Fibroblast of the aortic adventitia (primary cell): ENCODE results near the gene PRMT5. TPM values are rescaled to one million over a fixed set of nuclear protein-coding genes. Genes with fewer than 3 reads are reported as not detected.
A peak's percentile ranks its signal among the peaks of the same experiment; 100 is the strongest.

ENCODE experiments used
- DNase-seq: peaks from one replicate; pipeline ENCODE4 v3.0.0-alpha.2; 2010; ENCODE audit warnings: low read depth
- H3K4me3 ChIP-seq: 2 replicates; pipeline ENCODE4 v1.5.1; 2011; ENCODE audit warnings: low read depth, mild to moderate bottlenecking, control low read depth, low read length, moderate library complexity
- total RNA-seq: library from RNA; depleted of rRNA; stranded (reverse); fragments of >200 nt; gene quantifications from 2 replicates; pipeline ENCODE4 v1.2.3, GENCODE V29; 2012; ENCODE audit warnings: low replicate concordance
- TF ChIP-seq, protein P1 (sequence below): IDR thresholded peaks from 2 replicates; pipeline ENCODE4 v1.5.1; 2011; ENCODE audit warnings: mild to moderate bottlenecking, low read length, control low read depth, inconsistent platforms; ENCODE audit not compliant: insufficient read depth

PRMT5 gene
- total RNA-seq, 1 donor = 53.5 TPM

DNA sequence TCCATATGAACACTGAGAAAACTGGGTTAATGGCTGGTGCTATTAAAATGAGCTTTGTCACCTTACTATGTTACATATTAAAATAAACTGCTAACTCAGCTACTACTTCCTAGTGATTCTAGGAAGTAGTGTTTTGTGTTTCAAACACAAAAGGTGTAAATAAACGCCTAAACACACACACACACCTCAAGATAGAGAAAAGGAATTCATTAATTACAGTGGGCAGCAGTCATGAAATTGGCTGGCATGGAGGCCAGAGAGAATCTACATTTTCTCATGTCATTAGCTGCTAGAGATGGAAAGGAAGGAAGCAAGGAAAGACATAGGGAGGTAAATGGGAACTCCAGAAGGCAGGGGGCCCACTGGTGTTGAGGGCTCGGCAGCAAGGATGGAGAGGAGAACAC, 787 bp upstream of the PRMT5 start:
- no peak for DNase-seq

DNA sequence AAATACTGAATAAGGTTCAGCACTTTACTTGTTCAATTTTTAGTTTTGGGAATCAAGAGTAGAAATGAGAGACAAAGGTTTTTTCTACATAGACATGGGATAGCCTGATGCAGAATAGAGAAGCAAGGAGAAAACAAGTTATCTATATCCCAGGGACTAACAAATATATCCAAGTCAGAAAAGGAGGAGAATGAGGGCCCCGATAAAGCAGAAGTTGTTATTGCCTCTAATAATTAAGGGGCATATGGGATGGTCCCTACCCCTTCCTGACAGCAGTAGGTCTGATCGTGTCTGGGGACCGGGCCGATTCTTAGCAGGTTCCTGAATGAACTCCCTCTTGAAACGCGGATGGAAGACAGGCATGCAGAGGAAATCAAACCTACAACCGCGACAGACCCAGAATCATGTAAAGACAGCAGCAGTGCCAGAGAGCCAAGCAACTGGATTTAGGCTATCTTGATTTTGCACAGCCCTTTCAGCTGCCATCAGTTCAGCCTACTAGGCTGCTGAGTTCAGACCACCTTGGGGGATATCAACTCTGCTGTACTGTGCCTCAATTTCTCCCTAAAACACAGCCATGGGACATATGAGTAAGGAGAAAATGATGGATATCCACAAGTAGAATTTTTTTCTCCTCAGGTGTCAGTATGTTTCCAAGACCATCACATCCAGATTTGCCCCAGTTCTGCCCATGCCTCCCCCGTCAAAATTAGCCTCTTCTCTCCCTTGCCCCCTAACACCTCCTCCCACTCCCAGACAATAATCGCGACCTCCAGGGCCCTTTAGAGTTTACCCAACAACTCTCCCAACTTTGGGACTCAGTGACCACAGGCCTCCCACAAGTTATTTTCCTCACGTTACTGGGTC, 706 bp downstream of the PRMT5 start:
- TF ChIP-seq, protein P1, sequence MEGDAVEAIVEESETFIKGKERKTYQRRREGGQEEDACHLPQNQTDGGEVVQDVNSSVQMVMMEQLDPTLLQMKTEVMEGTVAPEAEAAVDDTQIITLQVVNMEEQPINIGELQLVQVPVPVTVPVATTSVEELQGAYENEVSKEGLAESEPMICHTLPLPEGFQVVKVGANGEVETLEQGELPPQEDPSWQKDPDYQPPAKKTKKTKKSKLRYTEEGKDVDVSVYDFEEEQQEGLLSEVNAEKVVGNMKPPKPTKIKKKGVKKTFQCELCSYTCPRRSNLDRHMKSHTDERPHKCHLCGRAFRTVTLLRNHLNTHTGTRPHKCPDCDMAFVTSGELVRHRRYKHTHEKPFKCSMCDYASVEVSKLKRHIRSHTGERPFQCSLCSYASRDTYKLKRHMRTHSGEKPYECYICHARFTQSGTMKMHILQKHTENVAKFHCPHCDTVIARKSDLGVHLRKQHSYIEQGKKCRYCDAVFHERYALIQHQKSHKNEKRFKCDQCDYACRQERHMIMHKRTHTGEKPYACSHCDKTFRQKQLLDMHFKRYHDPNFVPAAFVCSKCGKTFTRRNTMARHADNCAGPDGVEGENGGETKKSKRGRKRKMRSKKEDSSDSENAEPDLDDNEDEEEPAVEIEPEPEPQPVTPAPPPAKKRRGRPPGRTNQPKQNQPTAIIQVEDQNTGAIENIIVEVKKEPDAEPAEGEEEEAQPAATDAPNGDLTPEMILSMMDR = no peak
- DNase-seq = no peak

More for the DNA sequence above, 787 bp upstream of the PRMT5 start:
- peak overlapping the region; percentile 65 for H3K4me3 ChIP-seq
- TF ChIP-seq, protein P1 = no peak

DNA sequence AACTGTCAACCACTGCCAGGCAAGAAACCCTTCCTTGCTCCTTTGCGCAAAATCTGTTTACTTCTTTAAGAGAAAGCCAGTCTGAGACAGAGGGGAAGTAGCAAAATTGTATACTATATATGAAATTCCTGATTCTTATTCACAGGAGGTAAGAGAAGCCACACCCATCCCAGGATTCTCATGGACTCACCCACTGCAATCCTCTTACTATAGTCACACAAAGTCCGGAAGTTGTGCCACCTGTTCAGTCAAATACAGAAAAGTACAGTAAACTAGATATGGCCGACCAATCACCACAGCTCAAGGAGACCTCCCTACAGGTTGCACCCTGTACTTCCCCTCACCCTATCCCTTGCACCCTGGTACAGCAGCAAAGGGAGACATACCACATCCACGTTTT, 2.9 kb downstream of the PRMT5 start:
- DNase-seq = no peak
- TF ChIP-seq, protein P1 = no peak
- H3K4me3 ChIP-seq = no peak overlapping the region

More for the DNA sequence above, 706 bp downstream of the PRMT5 start:
- H3K4me3 ChIP-seq = peak overlapping the region; percentile 98

DNA sequence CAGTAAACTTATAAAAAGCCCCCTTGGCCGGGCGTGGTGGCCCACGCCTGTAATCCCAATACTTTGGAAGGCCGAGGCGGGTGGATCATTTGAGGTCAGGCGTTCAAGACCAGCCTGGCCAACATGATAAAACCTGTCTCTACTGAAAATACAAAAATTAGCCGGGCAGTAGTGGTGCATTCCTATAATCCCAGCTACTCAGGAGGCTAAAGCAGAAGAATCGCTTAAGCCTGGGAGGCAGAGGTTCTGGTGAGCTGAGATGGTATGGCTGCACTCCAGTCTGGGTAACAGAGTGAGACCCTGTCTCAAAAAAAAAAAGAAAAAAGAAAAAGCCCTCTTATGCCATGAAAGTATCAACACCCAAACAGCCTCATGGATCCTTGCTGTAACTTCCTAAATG, 3.7 kb downstream of the PRMT5 start:
- no peak for DNase-seq
- H3K4me3 ChIP-seq = no peak overlapping the region
- TF ChIP-seq, protein P1 = no peak

DNA sequence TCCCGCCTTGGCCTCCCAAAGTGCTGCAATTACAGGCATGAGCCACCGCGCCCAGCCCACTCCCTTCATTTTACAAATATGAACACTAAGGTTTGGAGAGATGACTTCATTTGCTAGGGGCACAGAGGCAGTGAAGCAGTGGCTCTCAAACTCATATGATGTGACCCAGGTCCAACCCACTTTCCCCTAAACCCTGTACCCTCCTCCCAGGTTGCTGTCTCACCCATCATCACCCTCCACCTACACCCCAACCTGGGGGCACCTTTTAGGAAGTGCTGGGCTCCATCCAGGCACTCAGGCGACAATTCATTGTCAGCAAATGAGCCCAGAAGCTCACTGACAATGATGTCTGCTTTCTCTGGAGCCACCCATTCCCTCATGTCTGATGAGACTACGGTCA, 5.4 kb downstream of the PRMT5 start:
- H3K4me3 ChIP-seq = no peak overlapping the region
- TF ChIP-seq, protein P1 = no peak
- no peak for DNase-seq

- DNase-seq = no peak
- H3K4me3 ChIP-seq = no peak overlapping the region
- TF ChIP-seq, protein P1 = no peak
Observed at GRCh38 chr14:22922294-22922693, 6.9 kb downstream of the PRMT5 start.
